GM19099 (cell line): ENCODE measurements around the gene GSG1L.

Source experiments
- POLR2A ChIP-seq: IDR thresholded peaks from 3 replicates; pipeline ENCODE4 v1.6.1; 2011; ENCODE audit warnings: low read depth; ENCODE audit not compliant: insufficient read length; ENCODE audit errors: extremely low read depth

GSG1L gene

DNA sequence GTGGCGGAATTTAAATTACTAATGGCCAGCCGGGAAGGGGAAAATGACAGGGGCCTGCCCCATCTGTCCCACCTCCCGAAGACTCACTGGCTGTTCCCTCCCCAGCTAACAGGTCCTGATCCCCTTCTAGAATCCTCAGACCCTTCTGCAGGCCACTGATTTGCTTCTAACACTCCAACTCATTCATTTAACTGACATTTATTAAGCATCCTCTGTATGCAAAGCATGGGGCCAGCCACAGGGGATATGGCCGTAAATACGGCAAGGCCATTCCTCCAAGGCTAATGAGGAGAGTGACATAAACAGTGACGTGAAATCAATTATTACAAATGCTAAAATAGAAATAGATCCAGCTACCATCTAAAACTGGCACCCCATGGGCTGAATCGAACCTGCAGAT, 195.3 kb downstream of the GSG1L start:
- no peak for TF ChIP-seq POLR2A

DNA sequence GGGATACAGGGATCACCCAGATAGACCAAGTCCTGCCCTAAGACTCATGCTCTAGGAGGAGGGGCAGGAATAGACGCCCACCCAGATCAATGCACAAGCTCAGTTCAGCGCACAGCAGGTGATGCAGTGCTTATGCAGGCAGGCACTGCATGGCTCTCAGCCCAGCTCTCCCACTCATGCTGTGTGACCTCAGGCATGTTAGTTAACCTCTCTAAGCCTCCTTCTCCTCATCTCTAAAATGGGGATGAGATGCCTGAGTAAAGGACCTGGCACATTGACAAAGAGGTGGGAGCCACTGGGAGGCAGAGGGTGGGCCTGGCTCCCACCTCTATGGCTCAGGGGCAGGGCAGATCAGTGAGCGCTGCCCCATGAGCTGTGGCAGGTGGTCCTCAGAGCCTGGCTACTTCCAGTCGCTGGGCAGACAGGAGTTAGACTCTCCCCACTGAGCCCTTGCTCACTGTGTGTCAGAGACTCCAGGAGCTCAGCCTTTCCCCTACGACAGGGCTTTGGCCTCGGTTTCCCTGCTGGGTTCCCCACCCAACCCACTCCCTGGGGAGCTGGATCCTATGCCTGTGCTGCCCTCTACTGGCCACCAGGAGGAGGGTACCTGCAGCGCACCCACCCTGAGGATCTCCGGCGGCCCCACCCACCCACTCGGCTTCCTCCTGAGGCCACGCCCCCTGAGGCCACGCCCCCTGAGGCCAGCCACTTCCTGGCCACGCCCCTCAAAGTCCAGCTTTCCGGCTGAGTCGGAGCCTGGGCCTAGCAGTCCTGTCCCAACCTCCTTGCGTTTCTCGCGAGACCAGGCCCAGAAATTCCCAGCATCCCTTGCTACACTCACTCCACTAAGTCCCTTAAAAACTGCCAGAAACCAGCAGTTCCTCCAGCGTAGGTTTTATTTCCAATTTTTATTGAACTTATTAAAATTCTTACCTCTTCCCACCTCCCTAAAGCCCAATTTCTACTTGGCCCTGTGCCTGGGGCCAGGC, 196.1 kb downstream of the GSG1L start:
- TF ChIP-seq POLR2A = no peak

DNA sequence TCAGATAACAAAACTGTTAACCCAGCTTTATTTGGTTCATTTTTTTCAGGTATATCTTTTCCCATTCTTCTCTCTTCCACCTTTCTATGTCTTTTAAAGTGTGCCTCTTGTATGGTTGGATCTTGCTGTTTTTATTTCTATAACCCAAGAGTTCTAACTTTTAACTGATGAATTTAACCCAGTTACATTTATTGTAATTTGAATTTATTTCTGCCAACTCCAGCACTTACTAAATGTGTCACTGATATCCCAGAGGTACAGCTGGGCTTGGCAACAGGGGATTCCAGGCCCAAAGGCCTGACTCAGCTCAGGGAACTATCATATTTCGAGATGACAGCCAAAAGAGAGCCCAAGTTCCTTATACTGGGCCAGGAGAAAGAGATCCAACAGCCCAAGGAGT, 200.1 kb downstream of the GSG1L start:
- no peak for TF ChIP-seq POLR2A

DNA sequence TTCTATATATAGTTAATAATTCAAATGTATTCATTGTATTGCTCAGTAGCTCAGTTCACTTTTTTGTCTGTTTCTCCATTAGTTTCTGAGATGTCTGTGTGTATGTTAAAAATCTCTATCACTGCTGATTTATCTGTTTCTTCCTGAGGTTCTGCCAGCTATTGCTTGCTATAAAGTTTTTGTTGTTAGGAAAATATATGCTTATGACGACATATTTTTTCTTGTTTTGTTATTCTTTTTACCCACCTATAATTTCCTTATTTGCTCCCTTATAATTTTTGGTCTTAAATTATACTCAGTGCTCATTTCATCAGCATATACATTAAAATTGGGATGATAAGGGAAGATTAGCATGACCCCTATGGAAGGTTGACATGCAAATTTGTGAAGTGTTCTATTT, 200.6 kb downstream of the GSG1L start:
- no peak for TF ChIP-seq POLR2A

DNA sequence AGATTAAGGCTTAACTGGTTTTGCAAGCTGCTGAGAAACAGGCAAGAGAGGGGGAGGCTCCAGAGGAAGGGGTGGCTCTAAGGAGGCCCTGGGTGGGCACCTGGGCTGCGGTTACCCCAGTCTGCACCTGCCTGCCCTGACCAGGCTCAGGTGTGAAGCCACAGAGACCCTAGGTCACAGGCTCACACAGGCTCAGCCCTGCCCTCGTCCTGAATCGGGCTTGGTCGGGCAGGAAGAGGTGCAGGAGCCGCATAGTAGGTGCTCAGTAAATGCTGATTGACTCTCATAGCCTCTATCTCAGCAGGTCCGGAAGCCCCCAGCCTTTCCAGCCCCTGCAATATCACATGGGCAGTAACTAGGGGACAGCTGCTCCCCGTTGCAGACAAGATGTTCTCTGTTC, 203.4 kb downstream of the GSG1L start:
- no peak for TF ChIP-seq POLR2A

DNA sequence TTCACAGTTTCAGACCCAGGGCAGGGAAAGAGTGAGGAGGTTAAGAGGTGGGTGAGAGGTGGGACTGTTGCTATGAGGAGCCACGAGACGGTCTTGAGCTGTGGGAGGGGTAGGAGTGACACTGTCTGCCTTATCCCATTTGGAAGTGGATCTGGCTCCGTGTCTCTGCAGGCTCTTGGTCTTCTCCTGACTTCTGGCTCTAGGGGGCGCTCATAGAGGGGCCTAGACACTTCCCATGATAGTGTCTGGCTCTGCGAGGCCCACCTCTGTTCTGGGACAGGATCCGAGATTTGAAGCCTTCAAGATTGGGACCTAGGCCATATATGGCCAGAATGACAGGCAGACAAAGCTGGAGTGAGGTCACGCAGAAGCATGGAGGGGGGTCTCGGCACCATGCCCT, 204.5 kb downstream of the GSG1L start:
- TF ChIP-seq POLR2A = no peak

DNA sequence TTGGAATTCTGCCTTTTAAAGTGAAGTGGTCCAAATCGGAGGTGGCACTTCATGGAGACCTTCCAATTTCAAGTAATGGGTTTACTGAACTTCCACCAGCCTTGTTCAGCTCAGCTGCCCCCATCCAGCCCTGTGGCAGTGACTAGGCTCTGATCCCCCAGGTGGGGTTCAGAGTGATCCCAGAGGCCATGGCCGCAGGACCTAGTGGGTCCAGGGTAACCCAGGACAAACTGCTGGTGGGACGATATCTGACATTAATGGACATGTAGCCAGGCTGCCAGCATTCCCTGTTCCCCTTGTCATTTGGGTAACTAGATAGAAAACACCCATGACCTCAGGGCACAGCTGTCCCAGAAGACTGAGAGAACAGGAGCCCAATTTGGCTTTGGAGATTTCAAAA, 209.9 kb downstream of the GSG1L start:
- TF ChIP-seq POLR2A = no peak

DNA sequence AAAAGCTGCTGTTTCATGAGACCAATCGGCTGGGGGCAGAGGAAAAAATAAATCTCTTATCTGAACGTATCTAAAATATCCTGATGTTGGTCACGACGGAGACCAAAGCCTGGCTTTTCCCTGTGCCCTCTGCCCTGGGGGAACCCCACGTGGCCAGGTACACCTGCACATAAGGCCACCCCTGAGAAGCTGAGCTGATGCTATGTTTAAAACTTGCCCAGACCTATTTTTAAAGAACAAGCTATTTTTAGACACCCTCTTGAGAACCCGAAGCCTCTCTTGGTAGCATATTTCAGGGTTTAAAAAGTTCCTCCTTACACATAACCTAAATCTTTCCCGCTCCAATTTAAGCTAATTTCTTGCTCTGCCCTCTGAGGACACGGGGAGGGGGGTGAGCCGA, 210.4 kb downstream of the GSG1L start:
- TF ChIP-seq POLR2A = no peak

DNA sequence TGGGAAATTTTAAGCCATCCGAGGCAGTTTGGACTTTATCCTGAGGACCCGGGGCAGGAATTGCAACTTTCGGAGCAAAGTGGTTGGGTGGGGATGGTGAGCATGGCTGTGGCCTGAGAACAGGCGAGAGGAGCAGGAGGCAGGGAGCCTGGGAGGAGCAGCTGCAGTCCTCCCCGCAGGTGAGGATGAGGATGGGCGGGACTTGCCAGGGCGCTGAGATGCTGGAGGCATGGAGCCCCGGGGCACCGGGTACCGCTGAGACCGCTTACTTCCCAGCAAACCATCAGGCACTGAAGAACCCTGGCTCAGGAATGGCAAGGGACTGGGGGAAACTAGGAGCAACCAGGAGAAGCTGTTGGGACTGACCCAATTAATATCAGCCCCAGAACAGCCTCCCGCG, 210.8 kb downstream of the GSG1L start:
- no peak for TF ChIP-seq POLR2A

DNA sequence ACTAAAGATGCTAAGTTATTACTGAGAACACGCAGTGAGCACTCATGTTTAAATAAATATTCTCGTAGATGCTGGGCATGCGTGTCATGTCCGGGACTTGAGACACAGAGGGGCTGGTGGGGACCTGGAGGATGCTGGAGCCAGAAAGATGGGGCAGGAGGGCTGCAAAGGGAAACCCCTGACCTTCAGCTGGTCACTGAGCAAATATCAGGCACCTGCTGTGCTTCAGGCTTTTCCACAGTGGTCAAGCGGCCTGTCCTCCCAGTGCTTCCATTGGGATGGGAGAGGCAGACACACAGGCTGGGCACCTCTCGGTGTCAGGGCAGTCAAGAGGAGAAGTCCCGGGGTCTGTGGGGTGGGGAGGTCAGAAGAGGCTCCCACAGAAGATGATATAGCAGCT, 211.4 kb downstream of the GSG1L start:
- TF ChIP-seq POLR2A = no peak

DNA sequence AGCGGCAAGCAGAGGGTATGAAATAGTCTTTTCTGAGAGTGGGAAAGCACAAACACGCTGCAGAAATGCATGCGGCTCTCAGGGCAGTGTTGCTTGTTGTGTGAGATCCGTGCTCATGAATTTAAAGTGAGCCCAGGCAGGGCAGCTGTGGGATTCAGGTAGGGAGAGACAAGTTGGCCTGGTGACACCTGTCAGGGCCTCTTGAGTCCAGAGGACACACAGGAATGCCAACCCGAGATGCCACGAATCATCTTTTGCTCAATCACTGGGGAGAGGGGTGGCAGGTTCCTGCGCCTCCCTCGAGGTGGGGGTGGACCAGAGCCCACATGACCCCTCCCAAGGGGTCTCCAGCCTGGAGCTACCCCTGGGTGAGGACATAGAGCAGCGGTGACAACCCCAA, 211.9 kb downstream of the GSG1L start:
- no peak for TF ChIP-seq POLR2A

DNA sequence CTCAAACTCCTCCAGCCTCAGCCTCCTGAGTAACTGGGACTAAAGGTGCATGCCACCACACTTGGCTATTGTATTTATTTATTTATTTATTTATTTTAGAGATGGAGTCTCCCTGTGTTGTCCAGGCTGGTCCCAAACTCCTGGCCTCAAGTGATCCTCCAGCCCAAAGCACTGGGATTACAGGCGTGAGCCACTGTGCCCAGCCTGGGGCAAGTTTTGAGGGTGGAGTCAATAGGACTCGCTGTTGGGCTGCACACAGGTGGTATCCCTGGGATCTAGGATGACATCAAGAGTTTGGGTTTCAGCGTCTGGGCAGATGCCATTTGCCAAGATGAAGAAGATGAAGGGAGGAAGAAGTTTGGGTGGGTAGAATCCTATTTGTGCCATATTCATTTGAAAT, 213.9 kb downstream of the GSG1L start:
- TF ChIP-seq POLR2A = no peak

DNA sequence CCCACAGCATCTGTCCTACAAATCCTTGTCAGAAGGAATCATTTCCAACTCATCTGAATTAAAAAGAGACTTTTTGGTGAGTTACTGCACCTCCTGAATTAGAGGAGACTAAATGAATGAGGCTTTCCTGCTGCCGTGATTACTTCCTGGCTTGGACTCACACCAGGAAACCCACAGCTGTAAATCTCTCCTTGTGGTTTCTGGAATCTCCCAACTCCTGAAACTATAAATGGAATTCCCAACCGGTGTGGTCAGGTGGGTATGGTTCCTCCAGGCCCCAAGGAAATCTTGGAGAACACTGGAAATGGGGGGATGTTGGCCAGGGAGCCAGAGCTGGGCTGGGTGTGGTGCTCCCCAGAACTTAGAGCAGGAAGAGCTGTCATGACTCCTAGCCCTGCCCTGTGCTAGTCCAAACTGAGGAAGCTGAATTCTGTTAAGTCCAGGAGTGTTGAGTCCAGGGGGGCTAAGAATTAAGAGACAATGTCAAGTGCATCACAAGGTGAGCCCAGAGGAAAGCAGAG, 216.4 kb downstream of the GSG1L start:
- no peak for TF ChIP-seq POLR2A

DNA sequence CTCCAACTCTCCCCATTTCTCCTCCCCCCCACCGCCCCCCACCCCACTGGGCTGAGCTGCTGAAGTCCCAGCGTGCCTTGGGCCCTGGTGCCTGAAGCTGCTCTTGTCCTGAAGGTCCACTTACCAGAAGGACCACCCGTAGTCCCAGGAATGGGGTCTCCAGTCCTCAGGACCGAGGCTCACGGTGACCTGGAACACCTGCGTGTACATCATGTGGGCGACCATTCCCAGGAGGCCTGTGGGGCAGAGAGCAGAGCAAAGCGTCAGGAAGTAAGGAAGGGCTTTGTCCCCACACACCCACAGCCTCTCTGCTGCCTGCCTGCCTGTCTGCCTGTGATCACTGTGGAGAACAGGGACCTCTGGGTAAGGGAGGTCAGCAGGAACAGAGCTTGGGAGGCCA, 218.7 kb downstream of the GSG1L start:
- TF ChIP-seq POLR2A = no peak

DNA sequence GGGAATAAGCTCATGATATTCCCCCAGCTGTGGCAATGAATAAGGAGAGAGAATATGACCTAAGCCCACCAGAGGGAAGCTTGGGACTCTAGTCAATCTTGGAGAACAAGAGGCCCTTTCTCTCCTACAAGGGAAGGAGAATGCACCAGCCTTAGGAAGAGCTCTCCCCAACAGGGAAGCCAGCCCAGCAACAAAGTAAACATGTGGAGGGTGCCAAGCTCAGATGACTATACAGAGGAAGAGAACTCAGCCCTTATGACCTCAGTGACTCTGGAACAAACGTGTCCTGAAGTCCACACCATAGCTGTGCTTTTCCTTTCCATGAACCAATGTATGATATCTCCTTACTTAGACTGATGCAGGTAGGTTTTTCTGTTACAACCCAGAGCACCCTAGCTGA, 219.7 kb downstream of the GSG1L start:
- no peak for TF ChIP-seq POLR2A

DNA sequence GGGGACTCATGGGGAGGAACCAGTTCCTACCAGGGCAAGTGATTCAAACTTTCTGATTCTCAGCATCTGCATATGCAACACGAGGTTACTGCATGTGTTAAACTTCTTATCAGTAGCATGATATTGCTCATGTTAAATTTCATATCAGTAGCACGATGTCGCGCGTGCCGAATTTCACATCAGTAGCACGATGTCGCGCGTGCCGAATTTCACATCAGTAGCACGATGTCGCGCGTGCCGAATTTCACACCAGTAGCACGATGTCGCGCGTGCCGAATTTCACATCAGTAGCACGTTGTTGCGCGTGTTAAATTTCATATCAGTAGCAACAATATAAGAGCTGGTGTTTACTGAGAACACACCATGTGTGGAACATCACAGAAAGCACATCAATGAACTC, 221.6 kb downstream of the GSG1L start:
- no peak for TF ChIP-seq POLR2A
